Esophagus squamous epithelium (tissue), 4 donors: Measurements from ENCODE around the gene TRMT44.

Experiments
- CTCF ChIP-seq, 6 experiments: fragments of 450-650 bp in 4 of 6; fragments of 200-600 bp in 2 of 6; sonication (generic) in 2 of 6; IDR thresholded peaks; one replicate each; pipeline ENCODE4 v1.5.1; 2016 to 2019; ENCODE audit warnings: antibody characterized with exemption in 6 of 6, mild to moderate bottlenecking in 4 of 6, moderate library complexity in 4 of 6
- POLR2A ChIP-seq, 4 donors: fragments of 450-650 bp; IDR thresholded peaks; one replicate each; pipeline ENCODE4 v1.6.1; 2017; ENCODE audit warnings: antibody characterized with exemption in 4 of 4, mild to moderate bottlenecking in 4 of 4, moderate library complexity in 3 of 4

- TF ChIP-seq CTCF (IDR thresholded peaks at IDR 0.05) = no peak
- TF ChIP-seq POLR2A (IDR thresholded peaks at IDR 0.05) = no peak
Measured at GRCh38 chr4:8475751-8476575, 35.4 kb downstream of the TRMT44 start.
